DND-41 (cell line): ENCODE measurements around the gene TTC28.

Experiments used
- ATAC-seq: fragments of 200-7000 bp; cut with Tn5 transposase; 3 replicates; pipeline ENCODE4 v1.9.1; 2021; ENCODE audit warnings: low read depth; ENCODE audit not compliant: insufficient read depth
- DNase-seq: peaks from one replicate; pipeline ENCODE4 v3.0.0-alpha.2; 2020
- H2AFZ ChIP-seq: 2 replicates; pipeline ENCODE4 v1.6.0; 2012; ENCODE audit warnings: low read depth, low read length
- H3K27ac ChIP-seq: 2 replicates; pipeline ENCODE4 v1.5.1; 2012; ENCODE audit warnings: low read length, inconsistent platforms
- H3K27me3 ChIP-seq: fragments of 200-600 bp; sonication (generic); 2 replicates; pipeline ENCODE4 v1.6.0; 2012; ENCODE audit warnings: low read length, mild to moderate bottlenecking, inconsistent platforms; ENCODE audit not compliant: insufficient read depth, poor library complexity
- H3K36me3 ChIP-seq: 2 replicates; pipeline ENCODE4 v1.5.1; 2012; ENCODE audit warnings: low read length, inconsistent platforms; ENCODE audit not compliant: insufficient read depth
- H3K4me1 ChIP-seq: 2 replicates; pipeline ENCODE4 v1.5.1; 2012; ENCODE audit warnings: mild to moderate bottlenecking, low read length; ENCODE audit not compliant: insufficient read depth
- H3K4me2 ChIP-seq: 2 replicates; pipeline ENCODE4 v1.6.0; 2012; ENCODE audit warnings: mild to moderate bottlenecking, moderate library complexity, low read length, inconsistent platforms; ENCODE audit not compliant: insufficient read depth
- H3K4me3 ChIP-seq, 2 experiments: fragments of 200-600 bp in 1 of 2; shearing (Covaris generic) in 1 of 2; 2 replicates each; pipeline ENCODE4 v1.5.1; 2012 to 2016; ENCODE audit warnings: inconsistent platforms in 2 of 2, low read length in 2 of 2, mild to moderate bottlenecking in 2 of 2, low read depth in 1 of 2, moderate library complexity in 1 of 2
- H3K79me2 ChIP-seq: 2 replicates; pipeline ENCODE4 v1.6.0; 2012; ENCODE audit warnings: low read length, inconsistent platforms; ENCODE audit not compliant: insufficient read depth
- H3K9ac ChIP-seq: 2 replicates; pipeline ENCODE4 v1.6.0; 2012; ENCODE audit warnings: low read depth, mild to moderate bottlenecking, inconsistent platforms, low read length, moderate library complexity
- H3K9me3 ChIP-seq: 2 replicates; pipeline ENCODE4 v1.5.1; 2012; ENCODE audit warnings: low read length, moderate library complexity, mild to moderate bottlenecking, inconsistent platforms; ENCODE audit not compliant: insufficient read depth, severe bottlenecking
- H4K20me1 ChIP-seq: 2 replicates; pipeline ENCODE4 v1.6.0; 2012; ENCODE audit warnings: low read length; ENCODE audit not compliant: insufficient read depth
- CTCF ChIP-seq: IDR thresholded peaks from 2 replicates; pipeline ENCODE4 v1.5.1; 2012; ENCODE audit warnings: borderline replicate concordance, low read length, moderate library complexity, mild to moderate bottlenecking; ENCODE audit not compliant: poor library complexity, severe bottlenecking; ENCODE audit errors: extremely low read depth
- EZH2 ChIP-seq: IDR thresholded peaks from 3 replicates; pipeline ENCODE4 v1.6.1; 2012; ENCODE audit warnings: borderline replicate concordance, low read depth, mild to moderate bottlenecking, moderate library complexity, low read length, inconsistent platforms; ENCODE audit not compliant: severe bottlenecking

The TTC28 gene

DNA sequence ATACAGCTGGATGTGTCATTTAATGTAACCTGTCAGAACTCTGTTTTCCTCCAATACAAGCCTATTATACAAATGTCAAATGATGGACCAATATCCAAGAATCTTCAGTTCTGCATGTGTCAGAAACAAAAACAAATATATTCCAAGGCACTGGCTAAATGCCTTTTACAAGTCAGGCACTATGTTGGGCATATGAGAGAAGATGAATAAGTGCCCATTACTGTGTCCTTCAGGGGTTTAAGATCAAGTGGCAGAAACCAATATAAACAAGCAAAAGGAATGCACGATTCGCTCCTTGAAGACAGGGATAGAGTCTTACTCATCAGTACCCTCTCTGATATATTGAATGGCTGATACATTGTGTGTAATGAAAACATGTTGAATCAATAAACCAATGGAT lies 254.4 kb downstream of the TTC28 start:
- Histone ChIP-seq H3K4me2 (no peak overlapping the region), H2AFZ (no peak overlapping the region), H4K20me1 (peaks cover 27% of the 10 kb centered on the region; the same call in 1 of the 2 replicates), H3K79me2 (peaks cover 94% of the 10 kb centered on the region), H3K9me3 (no peaks in the 10 kb centered on the region), H3K27me3 (no peaks in the 10 kb centered on the region), H3K27ac (no peak overlapping the region), H3K4me3 (no peak overlapping the region), H3K36me3 (no peaks in the 10 kb centered on the region), H3K9ac (no peak overlapping the region), H3K4me1 (no peaks in the 10 kb centered on the region)
- DNase-seq: no peak
- TF ChIP-seq EZH2 (no peak), CTCF (no peak)
- ATAC-seq: no peak

- Histone ChIP-seq H3K79me2 (peaks cover 94% of the 10 kb centered on the region), H3K27ac (no peak overlapping the region), H3K4me1 (no peaks in the 10 kb centered on the region), H3K9me3 (no peaks in the 10 kb centered on the region), H3K36me3 (no peaks in the 10 kb centered on the region), H3K9ac (no peak overlapping the region), H3K4me2 (no peak overlapping the region), H3K27me3 (no peaks in the 10 kb centered on the region), H2AFZ (no peak overlapping the region), H3K4me3 (no peak overlapping the region), H4K20me1 (peaks cover 27% of the 10 kb centered on the region; the same call in 1 of the 2 replicates)
- ATAC-seq (no peak), DNase-seq (no peak)
- no peak for TF ChIP-seq CTCF
- TF ChIP-seq EZH2: no peak
These were observed 255.1 kb downstream of the TTC28 start for GRCh38 chr22:28424427-28425080.

GRCh38 chr22:28419919-28420318 lies 259.7 kb downstream of the TTC28 start:
- peaks cover 96% of the 10 kb centered on the region for H3K79me2 ChIP-seq
- no peaks in the 10 kb centered on the region for H3K36me3 ChIP-seq
- DNase-seq (no peak), ATAC-seq (no peak)
- no peak overlapping the region for H3K4me2 ChIP-seq
- peaks cover 24% of the 10 kb centered on the region; the same call in 1 of the 2 replicates for H4K20me1 ChIP-seq
- H3K4me1 ChIP-seq: no peaks in the 10 kb centered on the region
- no peak overlapping the region for H3K9ac ChIP-seq
- H3K9me3 ChIP-seq: no peaks in the 10 kb centered on the region
- H2AFZ ChIP-seq: no peak overlapping the region
- H3K27ac ChIP-seq: no peak overlapping the region
- no peak for TF ChIP-seq CTCF
- no peak for TF ChIP-seq EZH2
- no peaks in the 10 kb centered on the region for H3K27me3 ChIP-seq
- H3K4me3 ChIP-seq: no peak overlapping the region
